ENCODE measurements around the gene USP10. TPM values are rescaled to one million over a fixed set of nuclear protein-coding genes. Genes with fewer than 3 reads are reported as not detected.
A peak's percentile ranks its signal among the peaks of the same experiment; 100 is the strongest.

Gene USP10, protein sequence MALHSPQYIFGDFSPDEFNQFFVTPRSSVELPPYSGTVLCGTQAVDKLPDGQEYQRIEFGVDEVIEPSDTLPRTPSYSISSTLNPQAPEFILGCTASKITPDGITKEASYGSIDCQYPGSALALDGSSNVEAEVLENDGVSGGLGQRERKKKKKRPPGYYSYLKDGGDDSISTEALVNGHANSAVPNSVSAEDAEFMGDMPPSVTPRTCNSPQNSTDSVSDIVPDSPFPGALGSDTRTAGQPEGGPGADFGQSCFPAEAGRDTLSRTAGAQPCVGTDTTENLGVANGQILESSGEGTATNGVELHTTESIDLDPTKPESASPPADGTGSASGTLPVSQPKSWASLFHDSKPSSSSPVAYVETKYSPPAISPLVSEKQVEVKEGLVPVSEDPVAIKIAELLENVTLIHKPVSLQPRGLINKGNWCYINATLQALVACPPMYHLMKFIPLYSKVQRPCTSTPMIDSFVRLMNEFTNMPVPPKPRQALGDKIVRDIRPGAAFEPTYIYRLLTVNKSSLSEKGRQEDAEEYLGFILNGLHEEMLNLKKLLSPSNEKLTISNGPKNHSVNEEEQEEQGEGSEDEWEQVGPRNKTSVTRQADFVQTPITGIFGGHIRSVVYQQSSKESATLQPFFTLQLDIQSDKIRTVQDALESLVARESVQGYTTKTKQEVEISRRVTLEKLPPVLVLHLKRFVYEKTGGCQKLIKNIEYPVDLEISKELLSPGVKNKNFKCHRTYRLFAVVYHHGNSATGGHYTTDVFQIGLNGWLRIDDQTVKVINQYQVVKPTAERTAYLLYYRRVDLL
- 10 to 100 TPM; 70.2 to 92.2 (median 88.6) TPM for polyA plus RNA-seq (ENCODE audit: insufficient read depth in 1 of 5, insufficient read length in 5 of 5, low replicate concordance in 1 of 5)
- long read RNA-seq, donor 1, transcript USP10-201 (14 exons, 3,009 nt) = major isoform, 14 of 84 reads
- long read RNA-seq, donor 1, partial matches to known transcripts = 66 of 84 reads
- long read RNA-seq, donor 1, other reads (novel, unspliced or antisense) = 0 of 84 reads
- long read RNA-seq, donor 2, transcript USP10-201 (14 exons, 3,009 nt) = major isoform, 5 of 14 reads
- long read RNA-seq, donor 2, partial matches to known transcripts = 9 of 14 reads
- long read RNA-seq, donor 2, other reads (novel, unspliced or antisense) = 0 of 14 reads
- long read RNA-seq, donor 3, transcript USP10-201 (14 exons, 3,009 nt) = major isoform, 6 of 20 reads
- long read RNA-seq, donor 3, partial matches to known transcripts = 14 of 20 reads
- long read RNA-seq, donor 3, other reads (novel, unspliced or antisense) = 0 of 20 reads
- long read RNA-seq, donor 4, partial matches to known transcripts = 21 of 25 reads
- long read RNA-seq, donor 4, other reads (novel, unspliced or antisense) = 0 of 25 reads
- long read RNA-seq, donor 5, transcript USP10-201 (14 exons, 3,009 nt) = major isoform, 8 of 35 reads
- long read RNA-seq, donor 5, partial matches to known transcripts = 26 of 35 reads
- long read RNA-seq, donor 5, other reads (novel, unspliced or antisense) = 0 of 35 reads
- long read RNA-seq, donor 6, transcript USP10-201 (14 exons, 3,009 nt) = major isoform, 12 of 29 reads
- long read RNA-seq, donor 6, partial matches to known transcripts = 15 of 29 reads
- long read RNA-seq, donor 6, other reads (novel, unspliced or antisense) = 0 of 29 reads
- long read RNA-seq, donor 7, transcript USP10-201 (14 exons, 3,009 nt) = major isoform, 19 of 41 reads
- long read RNA-seq, donor 7, partial matches to known transcripts = 19 of 41 reads
- long read RNA-seq, donor 7, other reads (novel, unspliced or antisense) = 0 of 41 reads
- long read RNA-seq, donor 8, partial matches to known transcripts = 8 of 12 reads
- long read RNA-seq, donor 8, other reads (novel, unspliced or antisense) = 0 of 12 reads

DNA sequence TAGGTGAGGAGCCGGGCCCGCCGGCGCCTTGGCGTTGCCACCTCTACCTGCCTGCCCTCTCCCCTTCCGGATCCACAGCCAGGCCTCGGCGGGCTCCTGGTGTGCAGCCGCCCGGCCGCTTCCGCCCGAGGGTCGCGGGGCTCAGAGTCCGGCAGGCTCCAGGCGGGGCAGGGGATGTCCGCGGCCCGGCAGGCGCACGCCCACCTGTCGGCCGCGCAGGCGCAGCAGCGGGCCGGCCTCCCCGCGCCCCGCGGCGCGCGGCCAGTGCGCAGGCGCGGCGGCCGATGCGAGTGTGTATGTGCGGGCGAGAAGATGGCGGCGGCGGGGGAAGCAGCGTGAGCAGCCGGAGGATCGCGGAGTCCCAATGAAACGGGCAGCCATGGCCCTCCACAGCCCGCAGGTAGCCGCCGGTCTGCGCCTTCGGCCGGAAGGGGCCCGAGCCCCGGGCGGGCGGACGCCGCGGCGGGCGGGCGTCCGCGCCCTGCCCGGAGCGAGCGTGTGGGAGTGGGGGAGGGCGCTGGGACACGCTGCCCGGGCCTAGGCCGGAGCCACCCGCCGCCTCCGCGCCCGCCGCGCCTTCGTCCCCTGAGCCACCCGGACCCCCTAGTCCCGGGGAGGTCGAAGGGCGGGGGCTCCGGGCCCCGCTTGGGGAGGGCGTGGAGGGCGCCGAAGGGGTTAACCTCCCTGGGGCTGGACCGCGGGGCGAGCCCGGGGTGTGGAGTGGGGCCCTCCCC is at the start of gene USP10:
Gene USP10 (plus strand): TSS at position 289 of the 734 bp plus-strand sequence. CDS start 91 bp downstream, at position 380.
- DNase-seq = peak; percentile 67 to 80

DNA sequence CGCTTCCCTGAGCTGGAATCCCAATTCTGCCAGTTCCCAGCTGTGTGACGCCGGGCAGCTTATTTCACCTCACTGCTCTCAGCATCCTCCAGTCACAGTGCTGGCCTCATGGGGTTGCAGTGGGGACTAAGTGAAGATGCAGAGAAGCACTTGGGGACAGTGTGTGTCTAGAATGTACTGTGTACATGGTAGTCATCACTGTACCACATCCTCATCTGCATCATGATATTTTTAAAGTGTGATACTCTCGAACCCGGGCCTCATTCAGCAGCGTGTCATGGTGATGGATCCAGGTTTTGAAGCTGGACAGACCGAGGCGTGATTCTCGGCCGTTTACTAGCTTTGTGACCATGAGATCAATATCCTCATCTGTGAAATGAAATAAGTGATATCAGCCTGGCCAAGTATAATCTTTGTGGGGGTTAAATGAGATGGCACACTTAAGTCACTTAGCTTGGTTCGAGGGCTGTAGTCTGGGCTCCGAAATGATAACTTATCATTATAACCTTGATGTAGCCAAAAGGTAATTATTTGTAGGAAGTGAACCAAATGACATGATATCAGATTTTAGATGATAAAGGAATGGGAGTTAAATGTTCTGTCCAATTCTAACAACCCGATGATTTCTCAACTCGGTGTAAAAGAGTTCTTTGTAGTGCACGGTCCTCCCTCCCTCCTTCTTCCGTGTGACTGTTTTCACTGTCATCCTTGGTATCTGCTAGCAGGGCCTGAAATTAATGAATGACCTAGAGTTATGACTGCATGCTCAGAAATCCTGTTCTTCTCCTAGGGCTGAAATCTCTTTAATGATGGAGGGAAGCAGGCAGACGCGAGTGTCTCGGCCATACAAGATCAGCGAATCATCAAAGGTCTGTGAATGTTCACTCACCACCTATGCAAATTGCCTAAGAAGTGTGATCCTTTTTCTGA is 49.5 kb upstream of the USP10 start:
- no peak for DNase-seq

DNA sequence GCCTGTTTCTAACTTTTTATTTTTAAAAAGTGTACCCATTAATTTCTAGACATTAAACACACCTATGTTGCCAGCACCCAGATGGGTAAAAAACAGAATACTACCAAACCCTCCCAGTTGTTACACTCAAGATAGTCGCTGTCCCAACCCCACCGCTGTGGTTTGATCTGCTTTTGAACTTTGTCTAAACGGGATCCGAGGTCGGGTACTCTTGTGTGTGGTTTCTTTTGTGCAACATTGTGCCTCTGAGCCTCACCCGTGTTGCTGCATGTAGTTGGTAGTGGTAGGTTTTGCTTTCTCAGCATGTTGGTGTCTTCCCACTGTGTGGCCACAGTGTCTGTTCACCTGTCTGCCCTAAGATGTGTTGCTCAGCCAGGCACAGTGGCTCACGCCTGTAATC is 47.2 kb upstream of the USP10 start:
- no peak for DNase-seq

DNA sequence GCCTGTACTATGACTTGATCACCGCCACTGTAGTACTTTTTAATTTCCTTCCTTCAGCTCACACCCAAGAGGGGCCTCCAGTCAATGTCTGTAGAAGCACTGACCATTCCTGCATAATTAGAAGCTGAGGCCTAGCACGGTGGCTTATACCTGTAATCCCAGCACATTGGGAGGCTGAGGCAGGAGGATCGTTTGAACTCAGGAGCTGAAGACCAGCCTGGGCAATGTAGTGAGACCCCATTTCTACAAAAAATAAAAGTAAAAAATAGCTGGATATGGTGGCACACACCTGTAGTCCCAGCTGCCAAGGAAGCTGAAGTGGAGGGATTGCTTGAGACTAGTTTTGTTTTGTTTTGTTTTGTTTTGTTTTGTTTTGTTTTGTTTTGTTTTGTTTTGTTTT is 45.6 kb upstream of the USP10 start:
- DNase-seq = no peak

DNA sequence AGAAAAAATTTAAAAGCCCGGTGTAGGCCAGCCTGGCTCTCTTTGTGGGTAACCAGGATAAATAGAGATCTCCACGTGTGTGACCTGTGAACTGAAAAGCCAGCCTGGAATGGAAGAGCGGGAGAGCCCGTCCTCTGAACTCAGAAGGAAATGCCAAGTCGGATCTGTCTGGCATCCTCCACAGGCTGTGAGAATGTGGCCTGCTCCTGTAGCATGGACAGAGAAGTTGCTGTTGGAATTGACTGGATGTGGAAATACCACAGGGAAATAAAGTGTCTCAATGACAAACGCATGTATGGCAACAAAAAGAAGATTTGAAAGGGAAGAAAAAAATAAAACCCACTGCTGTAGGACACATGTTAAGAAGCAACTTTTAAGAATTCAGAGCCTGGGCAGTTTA is 44.8 kb upstream of the USP10 start:
- no peak for DNase-seq

DNA sequence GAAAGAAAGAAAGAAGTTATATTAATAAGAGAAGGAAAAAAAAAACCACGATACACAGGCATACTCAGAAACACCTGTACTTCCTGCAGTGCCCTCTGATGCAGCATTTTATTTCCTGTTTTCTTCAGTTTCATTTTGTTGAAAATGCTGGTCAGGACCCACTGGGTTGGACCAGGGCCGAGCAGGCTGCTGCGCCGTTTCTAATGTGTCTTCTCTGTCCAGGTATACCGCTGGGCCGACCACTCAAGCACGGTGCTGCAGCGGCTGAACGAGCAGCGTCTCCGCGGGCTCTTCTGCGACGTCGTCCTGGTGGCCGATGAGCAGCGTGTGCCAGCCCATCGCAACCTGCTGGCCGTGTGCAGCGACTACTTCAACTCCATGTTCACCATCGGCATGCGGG is 43.2 kb upstream of the USP10 start:
- no peak for DNase-seq

DNA sequence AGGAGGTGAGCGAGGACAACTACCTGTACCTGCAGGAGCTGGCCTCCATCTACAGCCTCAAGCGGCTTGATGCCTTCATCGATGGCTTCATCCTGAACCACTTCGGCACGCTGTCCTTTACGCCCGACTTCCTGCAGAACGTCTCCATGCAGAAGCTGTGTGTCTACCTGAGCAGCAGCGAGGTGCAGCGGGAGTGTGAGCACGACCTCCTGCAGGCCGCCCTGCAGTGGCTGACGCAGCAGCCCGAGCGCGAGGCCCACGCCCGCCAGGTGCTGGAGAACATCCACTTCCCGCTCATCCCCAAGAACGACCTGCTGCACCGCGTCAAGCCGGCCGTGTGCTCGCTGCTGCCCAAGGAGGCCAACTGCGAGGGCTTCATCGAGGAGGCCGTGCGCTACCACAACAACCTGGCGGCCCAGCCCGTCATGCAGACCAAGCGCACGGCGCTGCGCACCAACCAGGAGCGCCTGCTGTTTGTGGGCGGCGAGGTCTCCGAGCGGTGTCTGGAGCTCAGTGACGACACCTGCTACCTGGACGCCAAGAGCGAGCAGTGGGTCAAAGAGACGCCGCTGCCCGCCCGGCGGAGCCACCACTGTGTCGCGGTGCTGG is 42.5 kb upstream of the USP10 start:
- DNase-seq = no peak

DNA sequence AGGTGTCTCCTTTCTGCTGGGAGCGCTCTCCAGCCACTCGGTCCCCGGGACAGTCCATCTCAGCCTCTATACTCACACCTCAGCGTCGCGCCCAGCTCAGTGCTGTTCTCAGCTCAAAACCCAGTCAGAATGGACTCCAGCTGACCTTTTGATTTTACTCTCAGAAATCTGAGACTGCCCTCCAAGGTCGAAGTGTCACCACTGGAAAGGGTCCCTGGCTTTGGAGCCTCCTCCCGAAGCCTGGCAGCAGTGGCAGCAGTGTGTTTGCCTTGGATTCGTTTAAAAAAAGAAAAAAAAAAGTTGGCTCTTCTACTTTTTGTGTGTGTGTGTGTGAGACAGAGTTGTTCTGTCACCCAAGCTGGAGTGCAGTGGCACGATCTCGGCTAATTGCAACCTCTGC is 41.1 kb upstream of the USP10 start:
- DNase-seq = no peak

DNA sequence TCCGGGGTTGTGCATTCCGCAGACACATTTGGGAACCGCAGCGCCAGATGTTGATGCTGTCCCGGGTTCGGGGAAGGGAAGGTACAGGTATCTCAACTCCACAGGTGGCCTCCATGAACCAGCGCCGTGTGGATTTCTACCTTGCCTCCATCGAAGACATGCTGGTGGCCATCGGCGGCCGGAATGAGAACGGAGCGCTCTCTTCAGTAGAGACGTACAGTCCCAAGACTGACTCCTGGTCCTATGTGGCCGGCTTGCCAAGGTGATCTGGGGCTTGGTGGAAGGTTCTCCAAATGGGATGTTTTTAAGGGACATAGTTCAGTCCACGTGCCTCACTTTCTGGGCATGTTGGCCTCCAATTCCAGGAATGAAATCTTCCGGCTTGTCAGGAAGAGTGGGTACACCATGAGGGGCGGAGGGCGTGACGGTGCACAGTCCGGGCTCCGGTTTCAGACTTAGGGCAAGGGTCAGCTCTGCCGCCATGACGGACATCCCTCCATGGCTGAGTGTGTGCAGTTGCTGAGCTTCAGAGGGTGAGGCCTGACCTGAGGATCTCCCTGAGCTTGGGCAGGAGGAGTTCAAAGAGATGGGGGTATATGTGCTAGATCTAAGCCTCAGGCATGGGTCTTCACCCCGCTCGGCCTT is 40.0 kb upstream of the USP10 start:
- no peak for DNase-seq

DNA sequence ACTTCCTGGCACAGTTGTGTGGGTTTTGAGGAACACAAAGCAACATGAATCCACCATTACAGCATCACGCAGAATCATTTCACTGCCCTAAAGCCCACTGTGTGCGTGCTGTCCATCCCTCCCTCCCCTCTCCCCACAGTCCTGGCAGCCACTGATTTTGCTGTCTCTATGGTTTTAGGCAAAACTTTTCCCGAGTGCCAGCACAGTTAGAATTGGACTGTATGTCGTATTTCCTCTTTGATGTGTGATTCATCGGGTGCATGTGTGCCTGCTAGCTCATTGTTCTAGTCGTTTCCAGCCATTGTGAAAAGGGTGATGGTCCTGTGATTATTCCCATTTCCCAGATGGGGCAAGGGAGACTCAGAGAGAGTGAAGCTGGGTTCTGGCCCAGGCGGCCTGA is 38.8 kb upstream of the USP10 start:
- no peak for DNase-seq

DNA sequence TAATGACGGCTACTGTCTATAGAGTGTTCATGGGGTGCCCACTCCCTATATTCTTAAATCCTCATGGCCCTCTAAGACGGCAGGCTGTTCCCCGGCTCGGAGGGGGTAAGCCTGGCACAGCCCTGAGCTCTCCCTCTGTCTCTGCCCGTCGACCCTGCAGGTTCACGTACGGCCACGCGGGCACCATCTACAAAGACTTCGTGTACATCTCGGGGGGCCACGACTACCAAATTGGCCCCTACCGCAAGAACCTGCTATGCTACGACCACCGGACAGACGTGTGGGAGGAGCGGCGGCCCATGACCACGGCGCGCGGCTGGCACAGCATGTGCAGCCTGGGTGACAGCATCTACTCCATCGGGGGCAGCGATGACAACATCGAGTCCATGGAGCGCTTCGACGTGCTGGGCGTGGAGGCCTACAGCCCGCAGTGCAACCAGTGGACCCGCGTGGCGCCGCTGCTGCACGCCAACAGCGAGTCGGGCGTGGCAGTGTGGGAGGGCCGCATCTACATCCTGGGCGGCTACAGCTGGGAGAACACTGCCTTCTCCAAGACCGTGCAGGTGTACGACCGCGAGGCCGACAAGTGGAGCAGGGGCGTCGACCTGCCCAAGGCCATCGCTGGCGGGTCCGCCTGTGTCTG is 38.3 kb upstream of the USP10 start:
- no peak for DNase-seq

DNA sequence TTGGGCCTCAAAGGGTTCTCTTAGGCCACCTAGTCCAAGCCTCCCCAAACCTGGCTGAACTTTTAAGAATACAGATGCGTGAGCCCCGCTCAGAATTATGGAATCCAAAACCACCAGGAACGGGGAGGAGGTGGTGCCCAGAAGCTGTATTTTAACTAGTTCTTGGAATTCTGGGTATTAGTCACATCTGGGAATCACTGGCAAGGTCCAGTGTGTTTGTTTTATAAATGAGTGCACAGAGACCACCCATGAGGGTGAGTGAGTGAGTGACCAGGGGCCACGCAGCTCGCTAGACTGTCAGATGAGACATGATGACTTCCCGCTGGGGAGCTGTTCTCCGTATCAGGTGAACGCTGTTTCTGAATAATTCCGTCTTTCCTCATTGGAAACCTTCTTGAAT is 37.3 kb upstream of the USP10 start:
- DNase-seq = no peak

DNA sequence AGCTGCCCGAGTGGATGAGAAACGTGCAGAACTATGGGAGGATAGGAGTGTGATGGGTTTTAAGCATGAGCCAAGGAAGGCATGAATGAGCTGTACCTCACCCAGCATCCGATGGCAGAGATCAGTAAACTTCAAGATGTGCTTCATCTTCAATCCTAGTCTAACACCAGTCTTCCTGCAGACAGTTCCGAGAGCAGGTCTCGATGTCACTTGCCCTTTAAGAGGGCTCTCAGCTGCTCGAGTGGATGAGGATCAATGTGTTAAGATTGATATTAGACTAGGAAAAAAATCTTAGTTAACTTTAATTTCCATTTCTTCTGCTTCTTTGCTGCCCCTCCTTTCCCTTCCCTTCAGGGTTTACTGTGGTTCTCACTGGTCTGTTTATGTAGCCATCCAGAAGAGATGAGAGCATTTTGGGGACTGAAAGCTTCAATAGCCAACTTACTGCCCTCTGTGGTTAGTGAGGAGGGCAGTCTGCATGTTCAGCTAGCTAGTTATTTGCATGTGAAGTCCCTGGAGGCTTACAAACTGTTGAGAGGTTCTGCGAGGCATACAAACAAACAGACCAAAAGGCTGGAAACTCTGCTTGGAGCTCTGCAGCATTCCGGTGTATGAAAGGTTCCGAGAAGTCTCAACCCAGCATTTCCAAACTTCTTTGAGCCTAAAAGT is 36.2 kb upstream of the USP10 start:
- no peak for DNase-seq

DNA sequence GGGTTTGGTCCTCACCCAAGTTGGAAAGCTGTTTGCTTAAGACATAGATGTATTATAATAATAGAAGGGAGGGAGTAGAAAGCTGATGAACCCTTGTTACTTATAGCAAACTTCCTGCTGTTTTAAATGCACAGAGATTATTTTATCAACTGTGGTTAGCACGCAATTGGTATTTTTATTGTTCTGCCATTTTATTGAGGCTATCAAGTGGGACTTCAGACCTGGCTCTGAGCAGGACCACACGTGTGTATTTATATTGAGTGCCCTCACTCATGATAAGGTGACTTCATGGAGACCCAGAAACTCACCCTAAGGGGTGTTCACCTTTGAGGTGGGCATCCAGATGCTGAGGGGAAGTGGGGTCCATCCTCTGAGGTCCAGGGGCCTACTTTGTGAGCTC is 34.4 kb upstream of the USP10 start:
- no peak for DNase-seq

DNA sequence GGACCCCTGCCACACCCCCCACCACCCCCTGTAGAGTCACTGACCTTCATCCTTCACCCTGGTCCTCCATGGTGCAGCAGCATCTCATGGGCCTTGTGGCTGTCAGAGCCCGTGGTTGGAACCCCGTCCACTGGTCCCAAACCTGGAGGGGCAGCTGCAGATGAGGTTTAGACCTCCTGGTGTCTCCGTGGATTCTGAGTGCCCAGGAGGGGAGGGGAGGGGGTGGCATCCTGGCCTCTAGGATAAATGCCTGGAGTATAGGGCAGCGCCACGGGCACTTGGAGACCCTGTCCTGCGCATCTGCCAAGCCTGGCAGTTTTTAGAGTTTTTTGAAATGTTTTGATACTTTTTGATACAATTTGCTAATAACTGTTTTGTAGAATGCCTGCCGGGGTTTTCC is 34.0 kb upstream of the USP10 start:
- DNase-seq = no peak

DNA sequence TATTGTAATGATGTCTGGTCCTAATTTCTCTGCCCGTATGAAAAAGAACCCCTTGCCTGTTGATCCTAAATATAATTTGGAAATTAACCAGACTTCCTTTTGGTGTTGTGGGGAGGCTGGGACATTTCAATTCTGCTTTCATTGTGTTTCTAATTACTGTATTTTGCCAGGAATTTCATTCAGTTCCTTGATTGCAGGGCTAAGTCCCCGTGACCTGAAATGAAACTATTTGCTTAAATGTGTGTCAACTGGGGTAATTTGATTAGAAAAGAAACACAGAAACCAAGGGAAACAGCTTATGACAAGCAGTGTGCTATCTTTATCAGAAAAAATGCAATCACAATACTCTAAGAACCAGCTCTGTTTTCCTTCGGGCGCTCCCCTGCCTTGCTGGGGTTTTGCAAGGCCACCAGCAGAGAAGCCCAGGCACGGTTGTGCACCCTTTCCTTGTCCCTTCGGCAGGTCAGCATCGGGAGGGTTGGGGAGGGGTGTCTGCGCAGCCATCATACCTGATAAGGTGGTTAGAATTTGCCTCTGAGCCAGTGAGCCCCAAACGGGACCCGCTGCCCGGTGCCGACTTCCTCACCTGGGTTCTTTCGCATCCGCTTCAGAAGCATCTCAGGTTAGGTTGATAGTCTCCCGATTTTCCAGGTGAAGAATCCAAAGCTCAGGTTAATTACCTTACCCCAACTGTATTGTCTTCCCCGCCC is 32.0 kb upstream of the USP10 start:
- no peak for DNase-seq
